ENCODE results near the gene SMC3. TPM values are rescaled to one million over a fixed set of nuclear protein-coding genes. Genes with fewer than 3 reads are reported as not detected.
"Not testable (repeated sequence)": the region's sequence is repeated elsewhere in the genome, so short reads cannot be mapped to it uniquely, and the experiment has no call there.

The SMC3 gene
- total RNA-seq, 2 experiments from 2014 or later: 38.4 to 73.4 TPM

DNA sequence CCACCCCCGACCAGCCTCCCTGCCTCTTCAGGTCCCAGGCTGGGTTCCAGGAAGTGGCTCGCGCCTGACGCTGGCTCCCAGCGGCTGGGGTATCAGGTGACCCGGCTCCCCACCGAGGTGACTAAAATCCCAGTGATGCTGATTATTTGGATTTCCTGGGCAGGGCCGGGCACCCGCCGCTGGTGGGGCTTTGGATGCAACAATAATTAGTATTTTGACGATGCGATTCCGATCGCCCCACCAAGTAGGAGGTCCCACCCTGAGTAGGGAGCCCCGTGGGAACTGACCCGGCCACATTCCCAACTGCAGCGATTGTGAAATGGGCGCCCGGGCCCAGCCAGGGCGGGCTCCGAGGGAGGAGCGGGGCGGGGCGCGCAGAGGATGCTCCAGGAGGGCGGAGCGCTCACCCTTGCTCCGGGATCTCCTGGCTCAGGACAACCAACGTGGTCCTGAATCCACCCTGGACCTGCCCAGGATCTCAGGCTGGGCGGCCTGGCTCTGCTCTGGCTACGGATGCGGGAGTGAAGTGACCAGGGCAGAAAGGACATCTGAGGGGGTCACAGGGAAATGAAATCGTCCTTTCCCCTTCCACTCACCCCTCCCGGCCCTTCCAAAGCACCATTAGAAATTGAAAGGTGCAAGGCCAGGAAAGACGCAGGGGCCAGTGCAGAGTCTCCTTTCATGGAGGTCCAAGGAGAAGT, 37.2 kb upstream of the SMC3 start:
- BruUV-seq (replicated peaks): no TSS peak
- DNase-seq (ENCODE audit: low spot score): no peak
- H3K9me3 ChIP-seq (ENCODE audit: low read length): no peaks in the 10 kb centered on the region
- CTCF ChIA-PET (ENCODE audit: unreplicated experiment): no interaction called here
- no peak overlapping the region for H3K27ac ChIP-seq (ENCODE audit: low read depth, low read length, poor library complexity, severe bottlenecking)
- no peak for TF ChIP-seq EZH2phosphoT487 (IDR thresholded peaks at IDR 0.05; ENCODE audit: borderline replicate concordance, low read depth, low read length)
- TF ChIP-seq, protein P1, sequence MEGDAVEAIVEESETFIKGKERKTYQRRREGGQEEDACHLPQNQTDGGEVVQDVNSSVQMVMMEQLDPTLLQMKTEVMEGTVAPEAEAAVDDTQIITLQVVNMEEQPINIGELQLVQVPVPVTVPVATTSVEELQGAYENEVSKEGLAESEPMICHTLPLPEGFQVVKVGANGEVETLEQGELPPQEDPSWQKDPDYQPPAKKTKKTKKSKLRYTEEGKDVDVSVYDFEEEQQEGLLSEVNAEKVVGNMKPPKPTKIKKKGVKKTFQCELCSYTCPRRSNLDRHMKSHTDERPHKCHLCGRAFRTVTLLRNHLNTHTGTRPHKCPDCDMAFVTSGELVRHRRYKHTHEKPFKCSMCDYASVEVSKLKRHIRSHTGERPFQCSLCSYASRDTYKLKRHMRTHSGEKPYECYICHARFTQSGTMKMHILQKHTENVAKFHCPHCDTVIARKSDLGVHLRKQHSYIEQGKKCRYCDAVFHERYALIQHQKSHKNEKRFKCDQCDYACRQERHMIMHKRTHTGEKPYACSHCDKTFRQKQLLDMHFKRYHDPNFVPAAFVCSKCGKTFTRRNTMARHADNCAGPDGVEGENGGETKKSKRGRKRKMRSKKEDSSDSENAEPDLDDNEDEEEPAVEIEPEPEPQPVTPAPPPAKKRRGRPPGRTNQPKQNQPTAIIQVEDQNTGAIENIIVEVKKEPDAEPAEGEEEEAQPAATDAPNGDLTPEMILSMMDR (conservative IDR thresholded peaks at IDR 0.05; ENCODE audit: low read length): no peak
- no peak overlapping the region for H3K4me2 ChIP-seq (ENCODE audit: low read length)
- H3K9me2 ChIP-seq (ENCODE audit: insufficient read depth, low read length): no peaks in the 10 kb centered on the region
- no peaks in the 10 kb centered on the region for H3K79me2 ChIP-seq (ENCODE audit: insufficient read depth, low read depth, low read length)
- H3K36me3 ChIP-seq (ENCODE audit: insufficient read depth, low read length): no peaks in the 10 kb centered on the region
- H3K4me1 ChIP-seq (ENCODE audit: insufficient read depth, low read length, poor library complexity, severe bottlenecking): peaks cover 52% of the 10 kb centered on the region
- no peak overlapping the region for H2AFZ ChIP-seq (ENCODE audit: low read length)
- POLR2A ChIA-PET: interaction anchor here (0.7 to 1.2 kb wide), 2 partner anchors 14 to 17 kb away, joined by 3 to 4 read pairs; no protein-coding TSS in a partner anchor
- no peak overlapping the region for H3K4me3 ChIP-seq (ENCODE audit: low read depth, low read length, poor library complexity, severe bottlenecking)
- intact Hi-C loops (cut with micrococcal nuclease; ENCODE audit: unreplicated experiment): loop anchor here (5.0 kb wide), 1 partner anchor 73 kb away; no protein-coding TSS in a partner anchor
- no peaks in the 10 kb centered on the region for H4K20me1 ChIP-seq (ENCODE audit: insufficient read depth, low read length)

DNA sequence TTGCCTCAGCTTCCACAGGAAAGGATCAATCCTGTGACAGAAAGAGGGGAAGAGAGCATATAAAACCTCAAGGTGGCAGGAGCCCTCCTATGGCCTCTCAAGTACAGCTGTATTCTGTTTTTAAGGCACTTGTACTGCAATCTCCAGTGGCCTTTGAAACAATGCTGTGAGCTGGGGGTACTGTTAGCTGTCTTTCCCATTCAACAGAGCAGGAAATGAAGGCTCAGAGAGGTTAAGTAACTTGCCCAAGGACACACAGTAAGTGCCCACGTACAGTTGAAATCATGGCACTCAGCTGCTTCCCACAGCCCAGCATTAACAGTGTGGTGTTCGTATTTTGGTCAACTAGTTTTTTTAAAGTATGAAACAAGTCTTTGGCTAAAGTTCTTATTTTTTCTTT, 35.8 kb upstream of the SMC3 start:
- no peak overlapping the region for H3K4me2 ChIP-seq (ENCODE audit: low read length)
- POLR2A ChIA-PET: interaction anchor here (0.6 kb wide), 2 partner anchors 12 to 89 kb away, joined by 3 read pairs; no protein-coding TSS in a partner anchor
- H3K4me1 ChIP-seq (ENCODE audit: insufficient read depth, low read length, poor library complexity, severe bottlenecking): peaks cover 63% of the 10 kb centered on the region

DNA sequence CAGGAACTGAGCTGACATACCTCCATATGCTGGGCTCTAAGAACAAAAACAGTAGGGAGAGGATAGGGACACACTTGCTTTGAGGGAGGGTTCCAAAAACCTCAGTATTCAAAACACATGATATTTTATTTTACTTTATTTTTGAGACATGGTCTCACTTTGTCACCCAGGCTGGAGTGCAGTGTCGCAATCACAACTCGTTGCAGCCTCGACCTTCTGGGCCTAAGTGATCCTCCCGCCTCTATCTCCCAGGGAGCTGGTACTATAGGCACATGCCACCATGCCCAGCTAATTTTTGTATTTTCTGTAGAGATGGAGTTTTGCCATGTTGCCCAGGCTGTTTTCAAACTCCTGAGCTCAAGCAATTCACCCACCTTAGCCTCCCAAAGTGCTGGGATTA, 34.9 kb upstream of the SMC3 start:
- BruUV-seq (replicated peaks); CTCF ChIA-PET (ENCODE audit: unreplicated experiment): not testable (repeated sequence)

More for the DNA sequence above, 35.8 kb upstream of the SMC3 start:
- no peaks in the 10 kb centered on the region for H3K9me3 ChIP-seq (ENCODE audit: low read length)
- H3K79me2 ChIP-seq (ENCODE audit: insufficient read depth, low read depth, low read length): no peaks in the 10 kb centered on the region
- no peak overlapping the region for H3K27ac ChIP-seq (ENCODE audit: low read depth, low read length, poor library complexity, severe bottlenecking)
- intact Hi-C loops (cut with micrococcal nuclease; ENCODE audit: unreplicated experiment): loop anchor here (5.0 kb wide), 1 partner anchor 74 kb away; no protein-coding TSS in a partner anchor
- BruUV-seq (replicated peaks): no TSS peak
- no peaks in the 10 kb centered on the region for H3K36me3 ChIP-seq (ENCODE audit: insufficient read depth, low read length)
- H3K4me3 ChIP-seq (ENCODE audit: low read depth, low read length, poor library complexity, severe bottlenecking): no peak overlapping the region
- H3K9me2 ChIP-seq (ENCODE audit: insufficient read depth, low read length): no peaks in the 10 kb centered on the region
- TF ChIP-seq EZH2phosphoT487 (IDR thresholded peaks at IDR 0.05; ENCODE audit: borderline replicate concordance, low read depth, low read length): no peak
- TF ChIP-seq, protein P1 (conservative IDR thresholded peaks at IDR 0.05; ENCODE audit: low read length): no peak
- H4K20me1 ChIP-seq (ENCODE audit: insufficient read depth, low read length): no peaks in the 10 kb centered on the region
- CTCF ChIA-PET (ENCODE audit: unreplicated experiment): interaction anchor here (1.1 kb wide), 1 partner anchor 176 kb away, joined by 5 read pairs; no protein-coding TSS in a partner anchor
- no peak overlapping the region for H2AFZ ChIP-seq (ENCODE audit: low read length)
- peak; percentile 5 for DNase-seq (ENCODE audit: low spot score)

More for the DNA sequence above, 34.9 kb upstream of the SMC3 start:
- not testable (repeated sequence) for H3K9me2 ChIP-seq (ENCODE audit: insufficient read depth, low read length); H3K79me2 ChIP-seq (ENCODE audit: insufficient read depth, low read depth, low read length); H3K4me3 ChIP-seq (ENCODE audit: low read depth, low read length, poor library complexity, severe bottlenecking); H4K20me1 ChIP-seq (ENCODE audit: insufficient read depth, low read length); DNase-seq (ENCODE audit: low spot score); H3K36me3 ChIP-seq (ENCODE audit: insufficient read depth, low read length); H2AFZ ChIP-seq (ENCODE audit: low read length); H3K27ac ChIP-seq (ENCODE audit: low read depth, low read length, poor library complexity, severe bottlenecking); H3K4me2 ChIP-seq (ENCODE audit: low read length); H3K9me3 ChIP-seq (ENCODE audit: low read length)
- POLR2A ChIA-PET: interaction anchor here (1.0 kb wide), 1 partner anchor 227 kb away, joined by 3 read pairs; no protein-coding TSS in a partner anchor
- intact Hi-C loops (cut with micrococcal nuclease; ENCODE audit: unreplicated experiment): loop anchor here (5.0 kb wide), 1 partner anchor 75 kb away; no protein-coding TSS in a partner anchor
- H3K4me1 ChIP-seq (ENCODE audit: insufficient read depth, low read length, poor library complexity, severe bottlenecking): peaks cover 69% of the 10 kb centered on the region

All from OCI-LY7 (cell line).